Left lung (tissue), 10 donors: ENCODE measurements around the gene ELF2. TPM values are rescaled to one million over a fixed set of nuclear protein-coding genes. Genes with fewer than 3 reads are reported as not detected.
"Not testable (repeated sequence)": the region's sequence is repeated elsewhere in the genome, so short reads cannot be mapped to it uniquely, and the experiment has no call there.

Experiments used
- ATAC-seq: fragments of 200-7000 bp; cut with Tn5 transposase; one replicate; pipeline ENCODE4 v1.9.1; 2020; ENCODE audit warnings: moderate library complexity
- DNase-seq, 4 donors: peaks; one replicate each; pipeline ENCODE4 v3.0.0-alpha.2; 2013 to 2020
- H3K27ac ChIP-seq, 2 donors: fragments of 200-600 bp; sonication (generic) in 1 of 2; one replicate each; pipeline versions ENCODE4 v1.5.0 to v1.8.0; 2020 to 2021
- H3K27me3 ChIP-seq, 2 donors: fragments of 200-600 bp; sonication (generic) in 1 of 2; one replicate each; pipeline versions ENCODE4 v1.5.0 to v1.8.0; 2020 to 2021
- H3K36me3 ChIP-seq, 2 donors: fragments of 200-600 bp; sonication (generic) in 1 of 2; one replicate each; pipeline versions ENCODE4 v1.5.0 to v1.8.0; 2020 to 2021
- H3K4me1 ChIP-seq, 2 donors: fragments of 200-600 bp; one replicate each; pipeline ENCODE4 v1.8.0; 2021
- H3K4me3 ChIP-seq, 2 donors: fragments of 200-600 bp; sonication (generic) in 1 of 2; one replicate each; pipeline versions ENCODE4 v1.5.0 to v1.8.0; 2020 to 2021; ENCODE audit warnings: mild to moderate bottlenecking in 1 of 2
- H3K9me3 ChIP-seq, 2 donors: fragments of 200-600 bp; sonication (generic) in 1 of 2; one replicate each; pipeline versions ENCODE4 v1.5.0 to v1.8.0; 2020 to 2021
- intact Hi-C, 2 donors: fragments of 100-400 bp; cut with DNase I; formaldehyde crosslinking; loops; one replicate each; pipeline versions ENCODE4 v1.11.2 to v1.14.2; 2022
- polyA plus RNA-seq, 6 donors: library from polyadenylated mRNA; unstranded; fragments of 120-200 nt; gene quantifications; one replicate each; pipeline ENCODE4 v1.2.1, GENCODE V29; 2013; ENCODE audit not compliant: insufficient read length in 6 of 6
- total RNA-seq, 2 donors: library from RNA; stranded (reverse); fragmentation: NEBNext Ultra II Directional; extraction: Animal tissue kit (Norgen Biotek cat#: 25700); gene quantifications; one replicate each; pipeline ENCODE4 v1.2.1, GENCODE V29; 2021
- TF ChIP-seq, protein P1 (sequence below), 2 donors: fragments of 200-600 bp; sonication (generic) in 1 of 2; IDR thresholded peaks; one replicate each; pipeline versions ENCODE4 v1.5.0 to v1.8.0; 2021; ENCODE audit warnings: antibody characterized with exemption in 2 of 2
- donor health status: DM: no; HTN: yes; CAD: no.
- donor health status: DM: no; HTN: no; CAD: no.

Gene ELF2
- total and polyA plus RNA-seq, 8 donors = 37.3 to 82.6 (median 70.4) TPM

DNA sequence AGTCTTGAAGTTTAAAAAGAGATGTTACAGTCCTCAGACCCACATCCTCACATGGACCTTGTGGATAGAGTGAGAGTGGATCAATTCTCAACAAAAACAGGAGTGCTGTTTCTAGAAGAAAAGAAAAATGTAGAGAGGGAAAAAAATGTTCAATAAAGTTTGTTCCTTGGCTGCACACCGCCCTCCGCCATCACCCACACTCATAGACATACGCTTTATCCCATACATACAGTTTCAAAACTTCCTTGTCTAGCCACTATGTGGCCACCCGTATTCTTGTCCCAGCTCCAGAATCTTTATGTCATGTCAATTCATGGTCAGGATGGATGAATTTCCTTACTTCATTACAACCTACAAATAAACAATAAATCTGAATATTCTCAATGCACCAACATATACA lies 23.5 kb upstream of the ELF2 start:
- H3K4me3 ChIP-seq = no peak overlapping the region
- TF ChIP-seq, protein P1, sequence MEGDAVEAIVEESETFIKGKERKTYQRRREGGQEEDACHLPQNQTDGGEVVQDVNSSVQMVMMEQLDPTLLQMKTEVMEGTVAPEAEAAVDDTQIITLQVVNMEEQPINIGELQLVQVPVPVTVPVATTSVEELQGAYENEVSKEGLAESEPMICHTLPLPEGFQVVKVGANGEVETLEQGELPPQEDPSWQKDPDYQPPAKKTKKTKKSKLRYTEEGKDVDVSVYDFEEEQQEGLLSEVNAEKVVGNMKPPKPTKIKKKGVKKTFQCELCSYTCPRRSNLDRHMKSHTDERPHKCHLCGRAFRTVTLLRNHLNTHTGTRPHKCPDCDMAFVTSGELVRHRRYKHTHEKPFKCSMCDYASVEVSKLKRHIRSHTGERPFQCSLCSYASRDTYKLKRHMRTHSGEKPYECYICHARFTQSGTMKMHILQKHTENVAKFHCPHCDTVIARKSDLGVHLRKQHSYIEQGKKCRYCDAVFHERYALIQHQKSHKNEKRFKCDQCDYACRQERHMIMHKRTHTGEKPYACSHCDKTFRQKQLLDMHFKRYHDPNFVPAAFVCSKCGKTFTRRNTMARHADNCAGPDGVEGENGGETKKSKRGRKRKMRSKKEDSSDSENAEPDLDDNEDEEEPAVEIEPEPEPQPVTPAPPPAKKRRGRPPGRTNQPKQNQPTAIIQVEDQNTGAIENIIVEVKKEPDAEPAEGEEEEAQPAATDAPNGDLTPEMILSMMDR (IDR thresholded peaks at IDR 0.05) = no peak
- DNase-seq (no peak), ATAC-seq (no peak)
- H3K4me1 ChIP-seq = no peaks in the 10 kb centered on the region
- no peak overlapping the region for H3K27ac ChIP-seq
- H3K36me3 ChIP-seq = no peaks in the 10 kb centered on the region
- intact Hi-C loops = no loop called here
- H3K27me3 ChIP-seq = no peaks in the 10 kb centered on the region
- no peaks in the 10 kb centered on the region for H3K9me3 ChIP-seq

DNA sequence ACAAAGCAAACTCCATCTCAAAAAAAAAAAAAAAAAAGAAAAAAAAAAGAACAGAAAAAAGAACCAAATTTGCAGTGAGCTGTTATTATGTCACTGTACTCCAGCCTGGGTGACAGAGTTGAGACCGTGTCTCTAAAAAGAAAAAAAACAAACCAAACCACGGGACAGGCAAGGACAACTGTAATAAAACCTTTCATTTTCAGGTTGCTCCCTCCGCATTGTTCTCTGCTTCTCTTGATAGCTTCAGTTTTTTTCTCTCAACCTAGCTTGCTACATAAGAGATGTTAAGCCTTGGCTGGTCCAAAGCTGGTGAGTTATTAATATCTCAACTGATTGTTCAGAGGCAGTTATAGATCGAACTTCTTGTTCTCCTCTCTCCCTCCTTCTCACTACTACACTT lies 23.1 kb upstream of the ELF2 start:
- DNase-seq (no peak), ATAC-seq (no peak)
- intact Hi-C loops = no loop called here
- Histone ChIP-seq H3K9me3 (no peaks in the 10 kb centered on the region), H3K36me3 (no peaks in the 10 kb centered on the region), H3K27ac (no peak overlapping the region), H3K4me3 (no peak overlapping the region), H3K27me3 (no peaks in the 10 kb centered on the region), H3K4me1 (no peaks in the 10 kb centered on the region)
- TF ChIP-seq, protein P1 (IDR thresholded peaks at IDR 0.05) = no peak

DNA sequence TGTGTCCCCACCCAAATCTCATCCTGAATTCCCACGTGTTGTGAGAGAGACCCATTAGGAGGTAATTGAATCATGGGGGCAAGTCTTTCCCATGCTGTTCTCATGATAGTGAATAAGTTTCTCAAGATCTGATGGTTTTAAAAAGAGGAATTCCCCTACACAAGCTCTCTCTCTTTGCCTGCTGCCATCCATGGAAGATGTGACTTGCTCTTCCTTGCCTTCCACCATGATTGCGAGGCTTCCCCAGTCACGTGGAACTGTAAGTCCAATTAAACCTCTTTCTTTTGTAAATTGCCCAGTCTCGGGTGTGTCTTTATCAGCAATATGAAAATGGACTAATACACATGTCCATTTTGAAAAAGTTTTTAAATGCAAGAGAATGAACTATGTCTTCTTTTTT lies 20.2 kb upstream of the ELF2 start:
- H3K27ac ChIP-seq, H3K36me3 ChIP-seq, DNase-seq, H3K27me3 ChIP-seq, H3K4me1 ChIP-seq, H3K9me3 ChIP-seq, ATAC-seq, intact Hi-C loops, H3K4me3 ChIP-seq: not testable (repeated sequence)

DNA sequence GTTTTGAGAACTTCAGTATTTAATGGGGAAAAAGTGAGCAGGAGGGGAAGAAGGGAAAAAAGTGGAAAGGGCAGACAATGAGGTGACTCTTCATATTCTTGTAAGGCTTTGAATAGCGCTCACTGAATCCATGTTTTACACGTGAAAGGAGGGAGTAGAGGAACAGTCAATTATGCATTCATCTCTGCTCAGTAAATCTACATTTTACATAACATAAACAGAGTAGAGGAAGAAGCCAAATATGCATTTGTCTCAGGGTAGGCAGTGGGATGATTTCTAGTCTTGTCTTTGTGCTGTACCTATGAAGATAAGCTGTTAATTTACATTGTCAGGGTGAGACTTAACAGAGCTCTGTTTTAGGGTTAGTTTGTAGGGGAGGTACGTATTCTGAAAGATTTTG lies 19.4 kb upstream of the ELF2 start:
- Histone ChIP-seq H3K27me3 (no peaks in the 10 kb centered on the region), H3K4me1 (no peaks in the 10 kb centered on the region), H3K36me3 (no peaks in the 10 kb centered on the region), H3K9me3 (no peaks in the 10 kb centered on the region), H3K4me3 (no peak overlapping the region), H3K27ac (no peak overlapping the region)
- ATAC-seq = no peak
- intact Hi-C loops = no loop called here
- TF ChIP-seq, protein P1 (IDR thresholded peaks at IDR 0.05) = no peak
- DNase-seq = no peak

DNA sequence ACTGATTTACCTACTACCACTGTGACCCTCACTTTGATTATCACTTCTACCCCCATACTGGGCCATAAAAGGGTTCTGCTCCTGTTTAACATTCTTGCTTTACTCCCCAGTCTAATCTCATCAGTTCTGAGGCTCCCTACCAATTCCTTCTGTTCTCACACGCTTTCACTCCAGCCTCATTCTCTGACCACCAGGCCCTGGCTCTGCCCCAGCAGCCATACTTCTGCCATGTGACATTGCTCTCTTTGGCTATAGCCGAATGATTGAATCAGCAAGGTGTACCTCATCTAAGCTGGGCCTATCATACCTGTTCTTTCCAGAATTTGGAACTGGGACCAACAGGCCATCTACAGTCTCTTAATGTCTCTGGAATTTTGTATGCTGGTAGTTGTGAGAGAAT lies 14.4 kb upstream of the ELF2 start:
- intact Hi-C loops = no loop called here
- H3K27me3 ChIP-seq = no peaks in the 10 kb centered on the region
- DNase-seq = no peak
- H3K27ac ChIP-seq = no peak overlapping the region
- no peak for ATAC-seq
- H3K4me1 ChIP-seq = peaks cover 0 to 21% of the 10 kb centered on the region in 2 donors
- H3K36me3 ChIP-seq = no peaks in the 10 kb centered on the region
- TF ChIP-seq, protein P1 (IDR thresholded peaks at IDR 0.05) = no peak
- H3K9me3 ChIP-seq = no peaks in the 10 kb centered on the region
- H3K4me3 ChIP-seq = no peak overlapping the region

DNA sequence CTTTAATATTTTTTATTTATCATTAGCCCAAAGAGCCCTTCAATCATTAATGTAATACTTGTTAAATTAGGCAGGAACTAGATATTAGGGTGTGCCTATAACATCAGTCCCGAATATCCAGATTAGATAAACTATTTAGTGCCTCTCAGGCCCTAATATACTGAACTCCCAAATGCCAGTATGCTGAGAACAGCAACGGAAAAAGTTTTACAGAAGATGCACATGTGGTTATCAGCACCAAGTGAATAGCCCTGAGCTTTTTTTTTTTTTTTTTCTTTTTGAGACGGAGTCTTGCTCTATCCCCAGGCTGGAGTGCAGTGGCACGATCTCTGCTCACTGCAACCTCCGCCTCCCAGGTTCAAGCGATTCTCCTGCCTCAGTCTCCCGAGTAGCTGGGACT lies 13.0 kb upstream of the ELF2 start:
- no peak overlapping the region for H3K4me3 ChIP-seq
- no peaks in the 10 kb centered on the region for H3K9me3 ChIP-seq
- peak overlapping the region in 1 of 2 donors; percentile 75 for H3K27ac ChIP-seq
- H3K4me1 ChIP-seq = peaks cover 0 to 21% of the 10 kb centered on the region in 2 donors
- ATAC-seq (no peak), DNase-seq (no peak)
- TF ChIP-seq, protein P1 (IDR thresholded peaks at IDR 0.05) = no peak
- no peaks in the 10 kb centered on the region for H3K36me3 ChIP-seq
- no peaks in the 10 kb centered on the region for H3K27me3 ChIP-seq
- intact Hi-C loops = no loop called here
